Left renal cortex interstitium (tissue), 4 donors: ENCODE results near the gene NUDT2. TPM values are rescaled to one million over a fixed set of nuclear protein-coding genes. Genes with fewer than 3 reads are reported as not detected.
"Not testable (repeated sequence)": the region's sequence is repeated elsewhere in the genome, so short reads cannot be mapped to it uniquely, and the experiment has no call there.

Experiments
- DNase-seq, 4 donors: peaks; one replicate each; pipeline ENCODE4 v3.0.0-alpha.2; 2013; ENCODE audit warnings: low read depth in 4 of 4, low spot score in 2 of 4, missing footprints in 1 of 4
- polyA plus RNA-seq, 4 donors: library from polyadenylated mRNA; unstranded; fragments of 120-200 nt; gene quantifications; one replicate each; pipeline ENCODE4 v1.2.1, GENCODE V29; 2013; ENCODE audit not compliant: insufficient read length in 4 of 4

The NUDT2 gene
- polyA plus RNA-seq, 4 donors = 23.8 to 29.5 (median 25.8) TPM

GRCh38 chr9:34368796-34369195, 39.4 kb downstream of the NUDT2 start:
- DNase-seq = not testable (repeated sequence)

DNA sequence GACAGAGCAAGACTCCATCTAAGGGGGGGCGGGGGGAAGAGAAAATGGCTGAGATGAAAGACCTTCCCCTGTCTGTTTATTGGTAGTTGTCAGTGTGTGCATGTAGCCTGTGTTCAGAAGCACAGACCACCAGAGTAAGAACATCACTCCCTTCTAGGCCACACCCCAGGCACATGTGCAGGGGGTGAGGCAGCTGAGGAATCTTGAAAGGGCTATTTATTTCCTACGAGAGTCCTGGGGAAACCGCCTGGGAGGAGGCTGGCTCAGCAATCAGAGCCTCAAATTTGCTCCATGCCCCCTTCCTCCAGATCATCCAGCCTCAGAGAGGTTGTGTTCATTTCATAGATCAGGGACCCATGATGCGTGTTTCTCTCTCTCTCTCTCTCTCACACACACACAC, 40.3 kb downstream of the NUDT2 start:
- DNase-seq = no peak

- DNase-seq = no peak
Measured at GRCh38 chr9:34370335-34370969, 41.1 kb downstream of the NUDT2 start.

- no peak for DNase-seq
Measured at GRCh38 chr9:34370970-34371880, 41.9 kb downstream of the NUDT2 start.

GRCh38 chr9:34371886-34372466, 42.6 kb downstream of the NUDT2 start:
- no peak for DNase-seq

DNA sequence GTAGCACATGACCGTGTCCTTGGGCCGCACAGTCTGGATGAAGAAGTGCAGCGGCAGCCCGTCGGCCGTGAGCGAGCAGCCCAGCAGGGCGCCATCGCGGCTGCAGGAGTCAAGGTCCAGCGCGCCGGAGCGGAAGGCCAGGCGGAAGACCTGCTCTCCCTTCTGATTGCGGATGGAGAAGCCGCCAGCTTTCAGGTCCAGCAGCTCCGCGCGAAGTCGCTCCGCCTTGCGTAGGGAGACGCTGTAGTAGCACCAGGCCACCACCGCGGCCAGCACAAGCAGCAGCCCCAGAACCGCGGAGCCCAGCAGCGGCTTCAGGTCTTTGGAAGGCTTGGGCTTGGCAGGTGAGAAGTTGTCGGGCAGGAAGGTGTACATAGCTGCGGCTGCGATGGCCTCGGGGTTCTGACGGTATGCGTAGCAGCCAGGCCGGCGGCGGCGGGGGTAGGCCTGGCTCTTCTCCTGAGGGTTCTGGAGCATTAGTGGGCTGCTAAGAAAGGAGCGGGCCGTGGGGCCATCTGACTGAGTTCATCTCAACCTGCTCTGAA, 43.2 kb downstream of the NUDT2 start:
- no peak for DNase-seq

DNA sequence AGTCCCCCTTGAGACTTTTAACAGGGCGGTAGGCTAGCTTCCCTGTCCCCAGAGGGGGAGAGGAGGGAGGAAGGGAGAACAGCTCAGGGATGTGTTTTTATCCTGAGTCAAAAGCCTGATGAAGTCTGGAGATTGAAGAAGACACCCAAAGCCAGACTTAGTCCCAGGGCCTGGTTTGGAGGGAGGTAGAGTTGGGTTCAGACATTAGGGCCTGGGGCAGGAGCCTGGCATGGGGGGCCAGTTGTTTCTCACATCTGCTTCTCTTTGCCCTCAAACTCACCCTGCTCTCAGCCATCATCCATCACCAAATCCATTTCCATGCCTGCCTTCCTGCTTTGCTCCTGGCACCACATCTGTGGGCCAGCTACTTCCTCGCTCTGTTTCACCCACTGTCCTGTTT, 44.4 kb downstream of the NUDT2 start:
- DNase-seq = no peak

DNA sequence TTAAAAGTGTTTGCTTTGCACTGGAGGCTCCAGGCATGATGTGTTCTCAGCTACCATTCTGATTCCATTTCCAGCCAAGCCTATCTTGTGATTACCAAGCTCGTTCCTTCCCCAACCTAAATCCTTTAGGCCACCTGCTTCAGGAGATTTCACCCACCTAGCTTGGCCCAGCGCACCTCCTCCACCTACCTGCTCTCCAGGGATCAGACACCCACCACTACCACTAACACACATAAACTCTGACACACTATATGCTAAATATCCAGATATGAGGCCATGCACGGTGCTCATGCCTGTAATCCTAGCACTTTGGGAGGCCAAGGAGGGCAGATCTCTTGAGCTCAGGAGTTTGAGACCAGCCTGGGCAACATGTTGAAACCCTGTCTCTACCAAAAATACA, 45.0 kb downstream of the NUDT2 start:
- no peak for DNase-seq

DNA sequence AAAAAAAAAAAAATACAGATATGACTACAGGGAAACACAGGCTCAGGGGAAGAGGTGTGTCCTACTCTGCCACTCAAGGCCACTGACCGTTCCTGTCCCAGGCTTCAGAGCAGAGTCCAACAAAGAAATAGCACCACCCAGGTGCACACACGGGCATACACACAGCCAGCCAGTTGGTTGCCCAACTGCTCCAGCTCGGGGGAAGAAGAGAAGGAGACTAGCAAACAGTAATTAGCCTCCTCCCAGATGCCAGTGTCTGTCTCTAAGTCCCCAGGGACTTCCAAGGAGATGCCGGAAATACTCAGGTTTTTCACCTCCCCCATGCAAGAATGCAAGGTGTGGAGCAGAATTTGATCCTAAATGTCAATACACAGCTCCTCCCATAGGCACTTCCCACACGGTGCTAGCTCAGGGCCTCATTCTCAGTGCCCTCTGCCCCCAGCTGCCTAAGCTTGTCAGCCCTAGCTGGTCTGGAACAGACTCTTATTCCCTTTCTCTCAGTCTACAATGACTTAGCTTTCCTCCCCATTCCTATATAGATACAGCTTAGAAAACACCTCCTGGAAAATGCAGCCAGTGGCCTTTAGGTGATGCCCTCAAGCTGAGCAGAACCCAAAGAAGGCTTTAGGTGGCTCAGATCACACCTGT, 45.7 kb downstream of the NUDT2 start:
- no peak for DNase-seq

DNA sequence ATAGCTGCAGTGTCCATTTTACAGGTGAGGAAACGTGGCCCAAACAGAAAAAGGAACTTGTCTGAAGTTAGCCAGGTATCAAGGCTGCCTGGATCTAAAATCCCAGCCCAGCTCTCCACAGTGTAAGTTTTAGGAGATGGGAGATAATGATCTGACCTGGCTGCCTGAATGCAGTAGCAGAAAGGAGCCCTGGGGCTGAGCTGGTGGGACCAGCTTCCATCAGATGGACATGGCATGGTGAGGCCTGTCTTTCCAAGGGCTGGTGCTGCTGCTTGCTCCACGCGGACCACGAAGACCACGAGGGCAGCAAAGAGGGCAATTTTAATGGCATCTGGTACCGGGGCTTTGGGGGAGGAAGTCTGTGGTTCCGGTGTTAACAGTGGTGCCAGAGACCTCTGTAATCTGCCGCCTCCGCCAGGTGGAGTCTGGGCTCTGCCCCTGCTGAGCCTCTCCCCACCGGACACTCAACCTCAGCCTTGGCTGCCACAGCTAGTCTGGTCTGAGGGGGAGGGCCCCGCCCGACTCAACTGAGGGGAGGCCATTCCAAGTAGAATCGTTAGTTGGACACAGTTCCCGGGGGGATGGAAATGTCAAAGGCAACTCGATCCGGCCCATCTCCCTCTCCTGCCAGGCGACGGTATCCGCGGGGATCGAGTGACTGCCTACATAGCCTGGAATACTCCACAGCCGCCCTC, 46.7 kb downstream of the NUDT2 start:
- DNase-seq = no peak

DNA sequence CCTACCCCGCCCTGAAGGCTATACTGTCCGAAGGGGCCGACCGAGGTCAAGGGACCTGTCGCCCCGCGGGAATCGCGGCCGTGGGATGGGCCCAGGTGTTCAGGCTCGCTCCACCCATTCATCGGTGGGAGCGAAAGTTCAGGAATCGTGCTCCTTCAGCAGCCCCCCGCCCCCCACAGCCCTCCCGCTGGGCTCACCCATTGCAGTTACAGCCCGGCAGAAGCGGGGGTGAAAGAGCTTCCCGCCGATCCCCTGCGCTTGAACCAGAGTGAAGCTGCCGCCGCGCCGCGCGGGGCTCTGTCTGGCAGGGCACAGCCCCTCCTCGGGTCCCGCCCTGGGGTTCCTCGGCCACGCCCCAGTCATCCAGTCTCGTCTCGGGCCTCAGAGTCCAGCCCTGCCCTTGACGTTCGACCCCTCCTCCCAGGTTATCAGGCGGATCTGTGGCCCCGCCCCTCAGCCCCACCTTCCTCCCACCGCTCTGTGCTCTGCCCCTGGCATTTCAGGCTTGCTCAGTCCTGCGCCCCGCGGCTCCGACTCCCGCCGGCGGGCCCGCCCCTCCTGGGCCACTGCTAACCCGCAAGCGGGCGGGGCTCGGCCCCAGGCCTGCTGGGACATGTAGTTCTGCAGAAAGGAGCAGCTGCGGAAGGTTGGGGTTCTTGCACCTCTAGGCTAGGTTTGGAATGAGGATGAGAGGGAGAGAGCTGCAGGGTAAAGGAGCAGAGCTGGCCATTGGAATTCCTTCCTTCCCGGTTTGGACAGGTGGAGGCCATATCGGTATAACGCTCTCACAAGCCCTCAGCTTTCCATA, 47.4 kb downstream of the NUDT2 start, which contains the start of gene MYORG:
MYORG (minus strand) TSS at position 303 of the 808 bp plus-strand sequence. CDS start 3,955 bp downstream, outside the sequence.
- DNase-seq = peak in 3 of 4 donors; percentile 58 to 83 (median 63)

DNA sequence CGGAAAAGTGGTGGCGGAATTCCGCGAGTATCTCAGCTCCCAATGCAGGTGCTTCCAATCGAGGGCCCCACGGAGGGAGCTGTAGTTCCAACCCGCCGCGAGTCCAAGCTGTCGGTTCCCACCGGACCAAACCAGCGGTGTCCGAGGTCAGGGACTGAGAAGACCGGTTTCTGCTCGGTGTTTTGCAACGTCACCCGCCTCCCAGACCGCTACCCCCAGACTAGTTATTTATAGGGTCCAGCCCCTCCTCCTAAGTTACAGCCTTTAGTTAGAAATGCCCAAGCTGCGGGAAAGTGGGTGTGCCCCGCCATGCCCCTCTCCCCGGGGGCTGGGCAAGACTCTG, 48.0 kb downstream of the NUDT2 start:
- DNase-seq = no peak

- DNase-seq = no peak
Measured at GRCh38 chr9:34378376-34379060, 49.1 kb downstream of the NUDT2 start.

GRCh38 chr9:34379334-34380033, 50.1 kb downstream of the NUDT2 start:
- peak in 2 of 4 donors; percentile 45 to 77 for DNase-seq

- no peak for DNase-seq
Measured at GRCh38 chr9:34380034-34380510, 50.7 kb downstream of the NUDT2 start.

DNA sequence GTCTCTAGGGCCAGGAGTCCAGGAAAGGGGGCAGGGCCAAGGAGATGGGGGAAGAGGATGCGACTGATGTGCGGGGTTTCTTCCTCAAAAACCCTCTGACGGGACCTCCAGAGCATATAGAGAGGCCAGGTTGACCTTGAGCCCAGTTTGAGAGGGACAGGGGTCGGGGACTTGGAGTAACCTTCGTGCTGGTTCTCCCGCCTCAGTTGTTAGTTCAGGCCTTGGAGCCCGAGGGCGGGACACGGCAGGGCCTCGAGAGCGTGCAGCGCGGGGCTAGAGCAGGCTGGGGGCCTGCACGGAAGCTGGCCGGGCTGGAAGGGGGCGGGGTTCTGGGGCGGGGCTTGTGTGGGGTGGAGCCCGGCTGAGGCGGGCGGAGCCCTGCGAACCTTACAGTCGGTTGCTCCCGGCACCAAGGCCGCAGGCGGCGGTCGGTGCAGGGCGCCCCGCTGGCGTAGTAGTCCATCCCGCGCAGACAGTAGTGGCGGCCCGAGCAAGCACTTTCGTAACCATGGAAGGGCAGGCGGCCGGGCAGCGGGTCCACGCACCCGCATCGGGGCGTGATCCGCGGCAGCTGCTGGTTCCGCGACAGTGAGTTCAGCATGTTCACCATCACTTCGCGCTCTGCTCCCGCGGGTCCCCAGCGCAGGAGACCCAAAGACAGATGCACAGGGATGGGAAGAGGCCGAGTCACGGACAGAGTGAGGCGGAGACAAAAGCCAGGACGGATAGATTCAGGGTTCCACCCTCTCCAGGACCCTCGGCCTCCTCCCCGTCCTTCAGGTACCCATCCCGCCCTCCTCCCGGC, 51.3 kb downstream of the NUDT2 start:
- DNase-seq = no peak

- no peak for DNase-seq
Measured at GRCh38 chr9:34381323-34381722, 52.0 kb downstream of the NUDT2 start.
